HG02588 (cell line): ENCODE measurements around the gene TMEM225B.
"Not testable (repeated sequence)": the region's sequence is repeated elsewhere in the genome, so short reads cannot be mapped to it uniquely, and the experiment has no call there.

Experiments used
- ATAC-seq: cut with Tn5 transposase; IDR thresholded peaks from one replicate; pipeline ENCODE4 v1.9.1; 2021; ENCODE audit warnings: mild to moderate bottlenecking, moderate library complexity; ENCODE audit not compliant: unreplicated experiment

Gene TMEM225B

DNA sequence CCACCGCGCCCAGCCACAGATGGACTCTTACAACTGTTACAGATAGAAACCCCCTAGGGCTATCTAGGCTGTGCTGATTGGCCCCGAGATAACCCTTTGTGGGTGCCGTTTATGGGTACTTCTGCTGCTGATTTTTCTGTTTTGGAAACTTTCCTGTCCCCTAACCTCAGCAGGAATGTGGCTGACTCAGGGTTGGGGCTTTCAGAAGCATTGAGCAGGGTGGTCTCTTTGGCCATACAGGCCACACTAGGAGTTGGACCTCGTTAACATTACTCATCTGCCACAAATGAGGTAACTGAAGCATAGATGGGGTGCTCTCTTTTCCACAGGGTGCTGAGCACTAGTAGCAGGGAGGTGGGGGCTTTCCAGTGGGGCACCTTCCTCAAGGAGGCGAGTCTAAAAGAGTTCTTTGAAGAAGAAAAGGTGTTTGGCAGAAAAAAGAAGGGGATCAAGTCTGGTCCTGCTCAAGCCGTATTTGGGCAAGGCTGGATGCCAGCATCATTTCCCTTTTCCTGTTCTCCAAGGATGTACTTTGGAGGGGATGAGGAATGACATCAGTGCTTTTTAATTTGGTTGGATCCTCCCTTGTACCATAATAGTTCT is 25.1 kb downstream of the TMEM225B start:
- no peak for ATAC-seq

DNA sequence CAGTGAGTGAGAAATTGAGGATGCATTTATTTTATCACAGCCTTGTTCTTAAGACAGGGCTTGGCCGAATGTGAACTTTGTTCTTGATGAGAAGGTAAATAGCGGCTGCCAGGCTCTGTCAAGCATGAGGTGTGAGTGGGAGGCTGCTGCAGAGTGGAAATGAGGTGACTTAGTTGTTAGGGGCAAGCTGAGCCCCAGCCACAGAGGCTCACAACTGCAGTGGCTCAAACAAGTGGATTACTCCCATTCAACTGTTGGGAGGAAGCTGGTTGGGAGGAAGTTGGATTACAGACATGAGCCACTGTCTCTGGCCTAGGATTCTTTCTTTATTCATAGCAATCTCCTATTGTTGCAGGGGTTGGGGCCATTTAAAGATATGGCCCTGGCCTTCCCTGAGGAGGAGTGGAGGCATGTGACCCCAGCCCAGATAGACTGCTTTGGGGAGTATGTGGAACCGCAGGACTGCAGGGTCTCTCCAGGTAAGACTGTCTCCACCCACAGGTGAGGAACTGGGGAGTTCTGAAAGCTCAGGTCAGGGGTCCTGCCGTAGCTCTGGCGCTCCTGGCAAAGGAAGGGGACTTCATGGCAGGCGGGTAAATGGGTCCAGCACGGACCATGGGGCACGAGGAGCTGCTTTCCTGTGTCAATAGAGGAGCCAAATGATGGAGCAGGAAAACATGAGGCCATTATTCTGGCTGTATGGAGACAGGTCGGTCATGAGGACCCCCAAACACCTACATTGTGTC is 25.8 kb downstream of the TMEM225B start:
- ATAC-seq: no peak

DNA sequence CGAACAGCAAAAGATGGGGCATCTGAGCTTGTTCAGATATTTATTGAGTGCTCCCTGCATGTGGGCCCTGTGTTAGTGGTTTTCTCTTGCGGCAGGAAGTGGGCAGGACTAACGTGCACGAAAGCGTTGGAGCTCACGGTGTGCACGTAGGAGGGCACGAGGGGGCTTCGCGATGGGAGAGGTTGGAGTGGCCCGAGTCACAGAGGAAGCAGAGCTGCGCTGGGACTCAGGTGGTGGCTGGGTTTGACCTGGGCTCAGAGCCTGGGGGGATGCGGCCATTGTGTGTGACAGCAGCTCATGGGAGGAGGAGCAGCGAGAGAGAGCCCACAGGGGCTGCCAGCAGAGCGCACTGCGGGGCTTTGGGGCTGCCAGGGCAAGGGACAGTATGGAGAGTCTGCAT is 26.4 kb downstream of the TMEM225B start:
- ATAC-seq: no peak

DNA sequence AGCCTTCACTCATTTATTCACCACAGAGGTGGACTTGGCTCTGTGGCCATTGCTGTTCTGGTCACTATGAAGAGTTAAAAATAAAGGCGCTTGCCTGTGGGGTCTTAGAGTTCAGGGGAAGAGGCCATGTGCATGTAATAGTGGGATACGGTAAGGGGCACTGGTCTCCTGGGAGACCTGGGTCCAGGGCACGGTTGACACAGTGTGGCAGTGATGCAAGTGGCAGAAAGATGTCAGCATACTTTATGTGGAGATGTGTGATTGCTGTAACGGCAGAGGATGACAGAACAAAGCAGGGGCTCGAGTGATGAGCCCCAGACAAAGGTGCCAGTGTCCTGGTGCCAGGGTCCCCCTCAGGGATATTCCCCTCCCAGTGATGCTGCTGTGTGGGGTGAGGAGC is 27.3 kb downstream of the TMEM225B start:
- no peak for ATAC-seq

DNA sequence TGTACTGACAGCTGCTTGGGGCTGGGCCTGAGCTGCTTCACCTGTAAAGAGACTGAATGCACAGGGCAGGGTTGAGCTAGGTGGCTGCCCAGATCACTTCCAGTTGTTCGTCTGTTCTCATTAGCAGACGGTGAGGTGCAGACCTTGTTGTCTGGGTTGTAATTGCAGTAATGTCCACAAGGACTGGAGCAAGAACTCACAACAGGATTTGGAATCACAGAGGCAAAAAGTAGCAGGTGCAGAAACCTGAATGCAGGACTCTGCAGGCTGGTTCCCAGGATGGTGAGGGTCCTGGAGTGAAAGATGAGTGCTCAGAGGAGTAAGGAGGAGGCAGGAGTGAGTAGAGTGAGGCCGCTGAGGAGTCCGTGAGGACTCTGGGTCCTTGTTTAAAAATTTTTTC is 27.9 kb downstream of the TMEM225B start:
- no peak for ATAC-seq

DNA sequence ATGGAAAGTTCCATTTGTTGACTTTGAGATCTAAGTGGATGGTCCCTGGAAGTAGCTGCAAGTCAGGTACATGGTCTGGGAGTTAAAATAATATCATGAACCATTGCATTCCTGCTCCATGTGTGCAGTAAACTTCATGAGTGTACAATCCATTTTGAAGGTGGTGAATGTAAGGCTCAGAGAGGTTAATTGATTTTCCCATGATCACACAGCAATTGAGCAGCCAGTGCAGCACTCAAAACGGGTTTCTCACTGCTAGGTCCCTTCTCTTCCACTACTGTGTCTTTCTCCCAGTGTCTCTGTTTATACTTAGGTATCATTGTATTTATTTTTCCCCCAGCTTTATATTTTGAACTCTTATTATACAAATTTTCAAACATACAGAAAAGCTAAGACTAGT is 28.6 kb downstream of the TMEM225B start:
- ATAC-seq: no peak

DNA sequence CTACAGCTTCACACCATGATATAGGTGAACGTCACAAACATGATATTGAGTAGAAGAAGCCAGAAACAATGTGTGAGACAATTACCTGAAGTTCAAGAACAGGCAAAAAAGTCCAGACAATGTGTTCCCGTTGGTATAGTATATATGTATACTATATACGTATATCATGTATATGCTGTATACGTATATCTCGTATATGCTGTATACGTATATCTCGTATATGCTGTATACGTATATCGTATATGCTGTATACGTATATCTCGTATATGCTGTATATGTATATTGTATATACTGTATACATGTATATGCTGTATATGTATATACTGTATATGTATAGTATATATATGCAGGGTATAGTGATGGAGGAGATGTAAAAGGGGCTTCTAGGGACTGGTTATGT is 29.4 kb downstream of the TMEM225B start:
- no peak for ATAC-seq

DNA sequence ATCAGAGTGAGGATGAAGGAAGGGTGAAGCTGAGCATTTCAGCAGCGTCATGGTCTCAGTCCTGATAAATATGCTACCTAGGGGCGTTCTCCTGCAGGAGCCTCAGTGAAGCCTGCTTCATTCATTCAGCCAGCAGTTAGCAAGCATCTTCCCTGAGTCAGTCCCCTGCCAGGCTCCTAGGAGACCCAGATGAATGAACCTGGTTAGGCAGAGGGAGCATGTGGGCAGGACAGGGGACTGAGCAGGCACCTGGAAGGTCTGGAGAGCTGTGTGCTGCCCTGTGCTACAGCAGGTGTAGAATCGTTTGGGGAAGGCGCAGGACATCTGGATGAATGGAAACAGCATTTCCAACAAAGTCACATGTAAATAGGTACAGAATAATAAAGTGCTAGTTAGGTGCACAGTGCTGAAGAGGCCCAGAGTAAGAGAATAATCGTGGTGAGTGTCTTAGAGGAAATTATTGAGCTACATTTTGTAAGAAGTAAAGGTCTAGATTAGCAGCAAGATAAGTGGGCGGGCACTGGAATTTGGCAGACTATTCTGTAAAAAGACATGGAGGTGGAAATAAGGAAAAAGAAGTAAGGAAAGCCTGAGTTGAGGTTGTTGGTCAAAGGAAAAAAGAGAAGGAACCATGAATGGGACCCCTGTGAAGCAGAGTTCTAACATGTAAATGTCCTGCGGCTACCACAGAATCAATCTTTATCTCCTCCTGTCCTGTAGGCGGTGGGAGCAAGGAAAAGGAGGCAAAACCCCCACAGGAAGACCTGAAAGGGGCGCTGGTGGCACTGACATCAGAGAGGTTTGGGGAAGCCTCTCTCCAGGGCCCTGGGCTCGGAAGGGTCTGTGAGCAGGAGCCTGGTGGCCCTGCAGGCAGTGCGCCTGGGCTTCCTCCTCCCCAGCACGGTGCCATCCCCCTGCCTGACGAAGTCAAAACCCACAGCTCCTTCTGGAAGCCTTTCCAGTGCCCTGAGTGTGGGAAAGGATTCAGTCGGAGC is 30.7 kb downstream of the TMEM225B start:
- no peak for ATAC-seq

DNA sequence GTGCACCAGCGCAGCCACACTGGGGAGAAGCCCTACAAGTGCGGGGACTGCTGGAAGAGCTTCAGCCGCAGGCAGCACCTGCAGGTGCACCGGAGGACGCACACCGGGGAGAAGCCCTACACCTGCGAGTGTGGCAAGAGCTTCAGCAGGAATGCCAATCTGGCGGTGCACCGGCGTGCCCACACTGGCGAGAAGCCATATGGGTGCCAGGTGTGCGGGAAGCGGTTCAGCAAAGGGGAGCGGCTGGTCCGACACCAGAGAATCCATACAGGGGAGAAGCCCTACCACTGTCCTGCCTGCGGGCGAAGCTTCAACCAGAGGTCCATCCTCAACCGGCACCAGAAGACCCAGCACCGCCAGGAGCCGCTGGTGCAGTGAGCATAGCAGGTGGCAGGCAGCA is 31.6 kb downstream of the TMEM225B start:
- ATAC-seq: no peak

DNA sequence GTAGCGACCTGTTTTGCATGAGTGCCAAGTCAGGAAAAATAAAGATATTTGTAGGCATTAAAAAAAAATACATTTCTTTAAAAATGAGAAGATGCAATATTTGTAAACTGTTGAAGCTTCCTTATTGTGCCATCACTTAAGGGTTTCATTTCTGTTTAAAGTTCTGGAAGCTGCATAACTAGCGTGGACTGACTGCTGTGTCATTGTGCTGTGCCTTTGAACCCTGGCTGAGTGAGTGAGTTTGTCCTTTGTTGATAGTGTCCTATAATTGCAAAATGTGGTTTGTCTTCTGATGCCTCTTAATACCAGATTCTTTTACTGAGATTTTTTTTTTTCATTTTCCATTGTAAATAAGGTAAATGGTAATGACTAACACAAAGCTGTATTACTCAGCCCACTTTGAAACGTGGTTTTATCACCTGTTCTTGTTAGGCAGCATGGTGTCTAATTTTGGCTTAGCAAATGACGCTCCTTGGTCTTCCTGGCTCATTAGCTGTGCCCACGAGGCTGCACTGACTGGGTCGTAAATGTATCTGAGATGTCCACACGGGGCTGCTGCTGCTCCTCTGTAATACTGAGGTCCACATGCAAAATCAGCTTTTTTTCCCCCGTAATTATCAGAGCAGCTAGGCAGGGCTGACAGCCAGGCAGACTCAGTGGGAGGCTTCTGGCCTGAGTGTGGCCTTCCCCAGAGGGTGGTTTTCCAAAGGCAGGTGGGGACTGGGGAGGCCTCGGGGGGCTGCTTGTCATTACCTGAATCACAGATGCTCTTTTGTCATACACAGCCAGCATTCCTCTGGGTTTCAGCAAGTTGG is 33.4 kb downstream of the TMEM225B start:
- ATAC-seq: no peak

DNA sequence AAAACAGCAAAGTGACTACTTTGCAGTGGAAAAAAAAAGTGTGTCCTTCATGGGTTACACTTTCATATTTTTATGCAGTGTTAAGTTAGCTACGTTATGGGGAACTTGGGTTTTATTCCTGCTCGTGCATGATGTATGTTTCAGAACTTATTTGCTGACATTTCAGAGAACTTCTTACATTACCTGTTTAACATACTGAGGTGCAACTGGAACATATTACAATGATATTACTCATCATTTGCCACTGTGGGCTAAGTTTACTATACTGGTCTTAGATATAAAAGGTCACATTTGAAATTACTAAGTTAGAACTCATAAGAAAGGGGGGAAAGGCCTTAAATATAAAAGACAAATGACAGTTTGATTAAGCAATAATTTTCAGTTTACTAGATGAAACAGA is 39.3 kb downstream of the TMEM225B start:
- ATAC-seq: not testable (repeated sequence)

DNA sequence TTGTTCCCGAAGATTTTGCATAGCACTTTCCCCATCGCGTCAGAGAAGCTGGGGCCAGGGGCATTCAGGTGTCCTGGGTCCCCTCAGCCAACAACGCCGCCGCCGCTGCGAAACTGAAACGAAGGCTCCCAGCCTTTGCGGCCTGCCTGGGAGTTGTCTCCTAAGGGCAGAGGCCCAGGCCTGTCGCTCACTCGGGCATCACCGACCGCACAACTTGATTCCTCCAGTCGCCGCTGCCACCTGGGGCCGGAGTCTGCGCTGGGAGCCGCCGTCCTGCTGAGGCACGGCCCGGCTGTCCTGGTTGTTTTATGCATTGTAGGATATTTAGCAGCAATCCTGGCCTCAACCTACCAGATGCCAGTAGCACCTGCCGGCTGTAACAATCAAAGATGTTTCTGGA is 40.7 kb downstream of the TMEM225B start:
- ATAC-seq: no peak

DNA sequence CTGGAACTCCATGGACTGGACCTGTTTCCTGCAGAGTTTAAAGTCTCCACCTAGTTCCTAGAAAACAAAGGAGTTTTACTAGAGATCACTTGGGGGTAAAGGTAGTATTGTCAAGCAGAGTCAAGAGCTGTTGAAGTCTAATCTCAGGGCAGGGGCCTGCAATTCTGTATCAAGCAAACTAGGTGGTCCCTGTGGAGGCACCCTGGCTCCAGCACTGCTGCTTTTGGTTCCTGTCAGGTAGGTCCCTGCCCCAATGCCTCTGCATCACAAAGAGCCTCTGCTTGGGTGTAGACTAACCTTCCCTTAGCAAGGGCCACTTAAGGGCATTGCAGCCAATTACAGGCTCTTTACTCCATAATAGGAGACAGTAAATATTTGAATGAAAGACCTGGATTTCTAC is 41.2 kb downstream of the TMEM225B start:
- no peak for ATAC-seq

DNA sequence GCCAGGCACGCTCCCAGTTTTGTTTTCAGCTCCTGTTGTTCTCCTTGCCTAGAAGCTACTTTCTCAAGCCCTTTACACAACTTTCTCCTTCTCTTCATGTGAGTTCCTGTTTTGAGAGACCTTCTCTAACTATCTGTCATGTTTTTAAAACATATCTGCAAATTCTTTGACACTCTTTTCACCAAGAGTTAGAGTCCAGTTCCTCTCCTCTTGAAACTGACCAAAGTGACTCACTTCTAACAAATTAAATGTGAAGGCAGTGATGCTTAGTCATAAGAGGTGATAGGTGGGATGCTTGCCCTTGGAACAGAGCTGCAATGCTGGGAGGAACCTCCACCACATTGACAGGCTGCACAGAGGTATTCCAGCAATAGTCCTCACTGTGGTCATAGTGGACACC is 44.0 kb downstream of the TMEM225B start:
- no peak for ATAC-seq

DNA sequence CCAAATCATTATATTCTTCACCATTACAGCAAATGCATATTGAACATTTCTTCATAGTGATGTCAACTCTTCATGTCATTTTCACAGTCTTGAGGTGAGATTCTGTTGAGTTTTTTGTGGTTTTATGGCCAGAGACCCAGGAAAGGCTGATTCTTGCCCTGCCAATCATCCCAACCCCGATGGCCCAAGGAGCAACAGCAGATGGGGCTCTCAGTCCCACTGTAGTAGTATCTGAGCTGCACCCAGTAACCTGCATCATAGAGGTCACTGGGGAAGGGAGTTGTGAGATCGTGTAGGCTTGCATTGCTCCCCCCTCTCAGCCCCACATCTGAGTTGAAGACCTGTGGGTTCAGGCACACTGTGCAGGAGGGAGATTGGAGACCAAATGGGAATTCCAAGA is 45.4 kb downstream of the TMEM225B start:
- ATAC-seq: no peak

DNA sequence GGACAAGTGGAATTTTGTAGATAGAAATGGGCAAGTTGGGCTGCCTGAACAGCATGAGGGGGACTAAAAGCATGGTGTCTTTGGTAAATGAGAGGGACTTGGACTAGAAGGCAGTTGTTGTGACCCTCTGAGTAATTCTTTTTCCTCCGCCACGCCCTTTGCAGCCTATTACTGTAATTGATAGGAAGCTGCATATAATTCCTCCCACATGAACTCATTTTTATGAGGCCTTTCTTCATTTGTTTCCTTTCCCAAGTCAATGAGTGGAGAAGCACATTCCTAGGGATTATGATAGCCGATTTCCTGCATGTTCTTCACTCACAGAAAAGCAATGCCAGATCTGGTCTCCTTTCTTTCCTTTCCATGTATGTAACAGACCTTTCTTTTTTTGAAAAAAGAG is 46.4 kb downstream of the TMEM225B start:
- no peak for ATAC-seq

DNA sequence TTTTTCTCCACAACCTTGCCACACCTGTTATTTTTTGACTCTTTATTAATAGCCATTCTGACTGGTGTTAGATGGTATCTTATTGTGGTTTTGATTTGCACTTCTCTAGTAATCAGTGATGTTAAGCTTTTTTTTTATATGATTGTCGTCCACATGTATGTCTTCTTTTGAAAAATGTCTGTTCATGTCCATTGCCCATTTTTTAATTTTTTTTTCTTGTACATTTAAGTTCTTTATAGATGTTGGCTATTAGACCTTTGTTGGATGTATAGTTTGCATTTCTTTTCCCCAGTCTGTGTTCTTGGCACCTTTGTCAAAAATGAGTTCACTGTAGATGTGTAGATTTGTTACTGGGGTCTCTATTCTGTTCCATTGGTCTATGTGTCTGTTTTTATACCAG is 47.5 kb downstream of the TMEM225B start:
- ATAC-seq: no peak

DNA sequence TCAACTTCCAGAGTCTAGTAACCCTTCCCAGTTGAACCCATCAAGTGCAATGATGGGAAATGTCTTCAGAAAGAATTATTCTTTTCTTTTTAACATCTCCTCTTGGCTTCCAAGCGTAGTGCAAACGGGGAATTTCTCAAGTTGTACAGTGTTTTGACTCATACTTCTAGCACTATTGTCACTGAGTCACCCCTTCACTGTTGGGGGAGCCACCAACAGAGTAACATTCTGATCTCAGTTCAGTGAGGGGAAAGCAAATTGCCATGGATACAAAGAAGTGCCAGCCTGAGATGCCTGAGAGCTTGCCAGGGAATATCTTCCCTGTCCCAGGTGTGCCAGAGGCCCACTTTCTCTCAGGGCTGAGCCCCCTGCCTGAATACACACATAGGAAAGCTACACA is 50.8 kb downstream of the TMEM225B start:
- no peak for ATAC-seq

DNA sequence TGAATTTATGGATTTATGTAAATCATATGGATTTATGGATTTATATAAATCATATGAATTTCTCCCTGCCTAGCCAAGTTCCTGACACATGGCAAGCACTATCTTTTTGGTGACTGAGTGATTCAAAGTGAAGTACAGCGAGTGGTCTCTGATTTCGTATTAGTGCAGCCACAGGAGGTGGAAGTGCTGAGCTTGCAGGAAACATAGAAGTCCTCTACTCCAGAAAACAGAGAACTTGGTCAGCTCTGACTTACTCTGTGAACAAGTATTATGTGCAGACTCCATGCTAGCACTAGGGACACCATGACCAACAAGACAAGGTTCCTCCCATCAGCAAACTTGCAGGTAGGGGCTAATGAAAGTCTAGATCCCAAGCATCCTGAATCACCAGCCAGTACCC is 53.2 kb downstream of the TMEM225B start:
- no peak for ATAC-seq

DNA sequence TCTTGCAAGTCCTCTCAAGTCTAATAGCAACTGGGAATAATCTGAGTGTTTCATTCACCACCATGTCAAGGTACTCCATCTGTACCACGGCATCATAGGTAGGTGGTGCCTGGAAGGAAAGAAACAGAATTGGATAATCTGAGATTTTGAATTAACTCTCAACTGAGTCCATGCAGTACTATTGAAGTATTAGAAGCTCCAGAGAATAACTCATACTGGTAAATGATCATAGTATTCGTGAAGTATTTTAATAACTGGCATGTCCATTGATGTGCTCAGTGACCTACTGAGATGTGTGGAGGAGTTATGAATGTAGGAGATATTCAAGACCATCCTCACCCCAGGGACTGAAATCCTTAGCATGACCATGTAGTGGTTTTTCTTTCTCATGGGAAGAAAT is 54.6 kb downstream of the TMEM225B start:
- ATAC-seq: no peak

DNA sequence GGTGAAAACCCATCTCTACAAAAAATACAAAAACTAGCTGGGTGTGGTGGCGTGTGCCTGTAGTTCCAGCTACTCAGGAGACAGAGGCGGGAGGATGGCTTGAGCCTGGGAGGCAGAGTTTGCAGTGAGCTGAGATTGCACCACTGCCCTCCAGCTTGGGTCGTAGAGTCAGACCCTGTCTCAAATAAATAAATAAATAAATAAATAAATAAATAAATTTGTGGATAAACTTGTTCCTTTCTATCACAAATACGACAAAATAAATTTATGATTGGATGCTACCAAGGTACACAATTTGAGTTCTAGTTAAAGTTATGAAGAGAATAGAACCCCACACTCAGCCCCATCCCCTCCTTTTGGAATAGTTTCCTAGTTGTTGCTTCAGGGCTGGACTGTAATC is 55.2 kb downstream of the TMEM225B start:
- not testable (repeated sequence) for ATAC-seq
